K562 (cell line): ENCODE measurements around the gene PNMA8C. TPM values are rescaled to one million over a fixed set of nuclear protein-coding genes. Genes with fewer than 3 reads are reported as not detected.

ENCODE experiments used
- ATAC-seq: fragments of 200-7000 bp; cut with Tn5 transposase; 3 replicates; pipeline ENCODE4 v1.9.1; 2020; ENCODE audit warnings: moderate library complexity
- BruUV-seq: library from RNA; stranded (reverse); fragments of 400-500 nt; replicated peaks from 2 replicates; lab custom pipeline; 2021; lab: Mats Ljungman, UMichigan
- CTCF ChIA-PET: fragments of 300-600 bp; formaldehyde crosslinking; extraction: SDS; loops from one replicate; lab custom pipeline; 2021; ENCODE audit warnings: low intra/inter-chr PET ratio; lab: Yijun Ruan, JAX
- POLR2A ChIA-PET: fragments of 300-600, 350-650 bp; sonication (Branson Sonifier 250); formaldehyde crosslinking; extraction: SDS; loops from one replicate; lab custom pipeline; 2021; ENCODE audit warnings: antibody characterized with exemption, inconsistent platforms; lab: Yijun Ruan, JAX
- DNase-seq, 4 experiments: peaks; one replicate each; pipeline versions ENCODE4 v3.0.0 to v3.0.0-alpha.2; 2011 to 2018; ENCODE audit warnings: low spot score in 3 of 4, mixed read lengths in 3 of 4; ENCODE audit errors: extremely low read depth in 1 of 4
- FAIRE-seq: peaks from 2 replicates; lab custom pipeline; 2011; peaks lifted over from hg19 to GRCh38; lab: Jason Lieb, UNC
- H2AFZ ChIP-seq: 2 replicates; pipeline ENCODE4 v1.6.0; 2011; ENCODE audit warnings: low read depth, low read length, control low read depth, inconsistent platforms
- H3K27ac ChIP-seq: fragments of 200-600 bp; 3 replicates; pipeline ENCODE4 v1.8.0; 2011; ENCODE audit warnings: low read depth, mild to moderate bottlenecking, control low read depth, inconsistent platforms, low read length, moderate library complexity, mixed read lengths; ENCODE audit errors: extremely low read depth
- H3K27me3 ChIP-seq, 2 experiments: fragments of 300-600 bp in 1 of 2; 2 replicates in 1 of 2; 3 replicates in 1 of 2; pipeline versions ENCODE4 v1.6.0 to v1.8.0; 2011; ENCODE audit warnings: inconsistent platforms in 2 of 2, low read length in 2 of 2, mild to moderate bottlenecking in 1 of 2, mixed read lengths in 1 of 2, moderate library complexity in 1 of 2; ENCODE audit not compliant: control insufficient read depth in 2 of 2, insufficient read depth in 2 of 2
- H3K36me3 ChIP-seq: fragments of 300-600 bp; 3 replicates; pipeline ENCODE4 v1.8.0; 2011; ENCODE audit warnings: mild to moderate bottlenecking, low read length, inconsistent platforms; ENCODE audit not compliant: control insufficient read depth, insufficient read depth
- H3K4me1 ChIP-seq, 2 experiments: fragments of 200-600 bp in 1 of 2; replicated peaks in 1 of 2; 2 replicates in 1 of 2; 3 replicates in 1 of 2; pipeline versions ENCODE4 v1.5.1 to v1.8.0; 2011; ENCODE audit warnings: inconsistent platforms in 2 of 2, low read length in 2 of 2, mild to moderate bottlenecking in 1 of 2, mixed read lengths in 1 of 2, moderate library complexity in 1 of 2; ENCODE audit not compliant: control insufficient read depth in 2 of 2, insufficient read depth in 2 of 2
- H3K4me2 ChIP-seq: 2 replicates; pipeline ENCODE4 v1.6.1; 2011; ENCODE audit warnings: low read length, control low read depth, inconsistent platforms, mixed read lengths; ENCODE audit not compliant: insufficient read depth
- H3K4me3 ChIP-seq: fragments of 200-600 bp; sonication (generic), shearing (Covaris generic); 2 replicates; pipeline ENCODE4 v1.5.1; 2016; ENCODE audit warnings: control low read depth, inconsistent platforms
- H3K79me2 ChIP-seq: fragments of 200-600 bp; 3 replicates; pipeline ENCODE4 v1.8.0; 2011; ENCODE audit warnings: low read length, inconsistent platforms; ENCODE audit not compliant: control insufficient read depth, insufficient read depth
- H3K9ac ChIP-seq, 2 experiments: 2 replicates each; pipeline versions ENCODE4 v1.6.0 to v1.6.1; 2011; ENCODE audit warnings: low read depth in 2 of 2, low read length in 2 of 2, control low read depth in 1 of 2, inconsistent platforms in 1 of 2, mild to moderate bottlenecking in 1 of 2, mixed read lengths in 1 of 2; ENCODE audit not compliant: insufficient read depth in 1 of 2
- H3K9me1 ChIP-seq: one replicate; pipeline ENCODE4 v1.6.0; 2011; ENCODE audit warnings: inconsistent platforms, mild to moderate bottlenecking, low read length, moderate library complexity; ENCODE audit not compliant: control insufficient read depth, insufficient read depth
- H3K9me3 ChIP-seq: replicated peaks from 2 replicates; pipeline ENCODE4 v1.5.1; 2011; ENCODE audit warnings: low read depth, low read length, inconsistent platforms; ENCODE audit not compliant: control insufficient read depth, insufficient read depth
- H4K20me1 ChIP-seq: replicated peaks from 2 replicates; pipeline ENCODE4 v1.6.1; 2011; ENCODE audit warnings: low read length, inconsistent platforms, mixed read lengths; ENCODE audit not compliant: control insufficient read depth, insufficient read depth
- C11orf30 ChIP-seq: fragments of 450-650 bp; IDR thresholded peaks from 2 replicates; pipeline ENCODE4 v1.6.1; 2016; ENCODE audit warnings: low read depth, mild to moderate bottlenecking
- GABPB1 ChIP-seq: sonication (generic); formaldehyde crosslinking; IDR thresholded peaks from 2 replicates; pipeline ENCODE4 v1.8.0; 2022; ENCODE audit warnings: mild to moderate bottlenecking, missing genetic modification reagents
- KDM1A ChIP-seq, 2 experiments: fragments of 450-650 bp; IDR thresholded peaks; 2 replicates each; pipeline ENCODE4 v1.6.1; 2016; ENCODE audit warnings: mild to moderate bottlenecking in 2 of 2
- MEF2D ChIP-seq: conservative IDR thresholded peaks from 2 replicates; pipeline ENCODE4 v1.6.1; 2016; ENCODE audit warnings: low read depth, missing genetic modification characterization, missing compliant biosample characterization
- NFIC ChIP-seq: fragments of 450-650 bp; IDR thresholded peaks from 2 replicates; pipeline ENCODE4 v1.6.1; 2017; ENCODE audit warnings: mild to moderate bottlenecking, inconsistent platforms
- NR1H2 ChIP-seq: sonication (generic); formaldehyde crosslinking; IDR thresholded peaks from 2 replicates; pipeline ENCODE4 v1.4.0; 2020; ENCODE audit warnings: mild to moderate bottlenecking, missing genetic modification reagents
- PHF21A ChIP-seq: fragments of 450-650 bp; IDR thresholded peaks from 2 replicates; pipeline ENCODE4 v1.6.1; 2017; ENCODE audit warnings: low read depth, borderline replicate concordance
- RB1 ChIP-seq: fragments of 450-650 bp; IDR thresholded peaks from 2 replicates; pipeline ENCODE4 v1.6.1; 2017; ENCODE audit warnings: low read depth, mild to moderate bottlenecking
- RCOR1 ChIP-seq, 2 experiments: IDR thresholded peaks; 2 replicates each; pipeline ENCODE4 v1.6.1; 2012; ENCODE audit warnings: low read depth in 2 of 2, low read length in 2 of 2, borderline replicate concordance in 1 of 2, improper control_type of control experiment in 1 of 2
- ZZZ3 ChIP-seq: fragments of 450-650 bp; IDR thresholded peaks from 2 replicates; pipeline ENCODE4 v1.6.1; 2016; ENCODE audit warnings: antibody characterized with exemption, mild to moderate bottlenecking, moderate library complexity
- WGBS: fragments of 100-300 bp; shearing (Covaris generic); methylation state at CpG from one replicate; pipeline ENCODE4 v1.1.6; 2016; ENCODE audit warnings: low coverage, mixed read lengths; ENCODE audit not compliant: insufficient coverage; ENCODE audit errors: missing lambda C conversion rate; 5-methylcytosine and 5-hydroxymethylcytosine counted together
- in situ Hi-C: fragments of 300-500 bp; cut with MboI; formaldehyde crosslinking; loops from 4 replicates; pipeline ENCODE4 v1.15.0; 2018; ENCODE audit warnings: inconsistent platforms, mixed read lengths
- intact Hi-C: fragments of 100-400 bp; cut with micrococcal nuclease; formaldehyde crosslinking; loops from 2 replicates; pipeline ENCODE4 v1.14.2; 2022
- polyA plus RNA-seq, 8 experiments: library from polyadenylated mRNA; depleted of rRNA in 4 of 8; stranded (reverse) in 5 of 8; unstranded in 3 of 8; fragments of >200 nt; fragmentation: Nextera tagmentation in 2 of 8; fragmentation: Illumina TruSeq in 1 of 8; extraction: Ambion mirVana in 2 of 8; extraction: Trizol in 1 of 8; gene quantifications; 2 replicates each; pipeline versions ENCODE4 v1.2.1 to v1.2.3, GENCODE V29; 2011 to 2014; ENCODE audit warnings: inconsistent platforms in 1 of 8, missing spikeins in 1 of 8
- total RNA-seq, 7 experiments: library from RNA; depleted of rRNA in 6 of 7; stranded (reverse); fragments of >200 nt in 6 of 7; fragmentation: Illumina TruSeq in 2 of 7; extraction: Trizol in 2 of 7; gene quantifications; 2 replicates each; pipeline versions ENCODE4 v1.2.1 to v1.2.3, GENCODE V29; 2011 to 2021; ENCODE audit warnings: low replicate concordance in 1 of 7
- TF ChIP-seq, protein P1 (sequence below): fragments of 250-450 bp; sonication (Bioruptor Pico); IDR thresholded peaks from 2 replicates; pipeline ENCODE4 v1.5.0; 2022; ENCODE audit warnings: mild to moderate bottlenecking
- TF ChIP-seq, protein P2 (sequence below): sonication (generic); formaldehyde crosslinking; IDR thresholded peaks from 2 replicates; pipeline ENCODE4 v1.8.0; 2022; ENCODE audit warnings: missing genetic modification reagents, mild to moderate bottlenecking, moderate library complexity, borderline replicate concordance
- TF ChIP-seq, protein P3 (sequence below), 2 experiments: fragments of 450-650 bp in 1 of 2; IDR thresholded peaks; 2 replicates each; pipeline ENCODE4 v1.6.1; 2011 to 2017; ENCODE audit warnings: low read depth in 2 of 2, antibody characterized with exemption in 1 of 2, borderline replicate concordance in 1 of 2, low read length in 1 of 2, mild to moderate bottlenecking in 1 of 2, mixed read lengths in 1 of 2; ENCODE audit not compliant: control insufficient read depth in 1 of 2

Gene PNMA8C
- total and polyA plus RNA-seq, 9 of the 15 experiments (the other 6 are each of a cell fraction or from before 2014, with no cell fraction given), result 0.04 to 0.05 (median 0.05) TPM; not detected in 6

DNA sequence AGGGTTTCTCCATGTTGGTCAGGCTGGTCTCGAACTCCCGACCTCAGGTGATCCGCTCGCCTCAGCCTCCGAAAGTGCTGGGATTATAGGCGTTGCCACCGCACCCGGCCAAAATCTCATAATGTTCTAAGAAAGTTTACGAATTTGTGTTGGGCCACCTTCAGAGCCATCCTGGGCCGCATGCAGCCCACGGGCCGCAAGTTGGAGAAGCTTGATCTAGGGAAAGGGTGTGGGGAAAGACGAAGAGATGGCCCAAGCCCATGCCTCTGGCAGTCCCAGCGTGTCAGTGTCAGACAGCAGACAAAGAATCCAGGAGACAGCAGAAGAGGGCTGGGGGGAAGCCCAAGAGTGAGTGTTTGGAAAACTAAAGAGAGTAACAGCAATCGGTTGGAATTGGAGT lies 17.3 kb upstream of the PNMA8C start (continued):
- TF ChIP-seq MEF2D, result no peak
- no peak for TF ChIP-seq ZZZ3
- TF ChIP-seq, protein P1, sequence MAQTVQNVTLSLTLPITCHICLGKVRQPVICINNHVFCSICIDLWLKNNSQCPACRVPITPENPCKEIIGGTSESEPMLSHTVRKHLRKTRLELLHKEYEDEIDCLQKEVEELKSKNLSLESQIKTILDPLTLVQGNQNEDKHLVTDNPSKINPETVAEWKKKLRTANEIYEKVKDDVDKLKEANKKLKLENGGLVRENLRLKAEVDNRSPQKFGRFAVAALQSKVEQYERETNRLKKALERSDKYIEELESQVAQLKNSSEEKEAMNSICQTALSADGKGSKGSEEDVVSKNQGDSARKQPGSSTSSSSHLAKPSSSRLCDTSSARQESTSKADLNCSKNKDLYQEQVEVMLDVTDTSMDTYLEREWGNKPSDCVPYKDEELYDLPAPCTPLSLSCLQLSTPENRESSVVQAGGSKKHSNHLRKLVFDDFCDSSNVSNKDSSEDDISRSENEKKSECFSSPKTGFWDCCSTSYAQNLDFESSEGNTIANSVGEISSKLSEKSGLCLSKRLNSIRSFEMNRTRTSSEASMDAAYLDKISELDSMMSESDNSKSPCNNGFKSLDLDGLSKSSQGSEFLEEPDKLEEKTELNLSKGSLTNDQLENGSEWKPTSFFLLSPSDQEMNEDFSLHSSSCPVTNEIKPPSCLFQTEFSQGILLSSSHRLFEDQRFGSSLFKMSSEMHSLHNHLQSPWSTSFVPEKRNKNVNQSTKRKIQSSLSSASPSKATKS, result no peak

DNA sequence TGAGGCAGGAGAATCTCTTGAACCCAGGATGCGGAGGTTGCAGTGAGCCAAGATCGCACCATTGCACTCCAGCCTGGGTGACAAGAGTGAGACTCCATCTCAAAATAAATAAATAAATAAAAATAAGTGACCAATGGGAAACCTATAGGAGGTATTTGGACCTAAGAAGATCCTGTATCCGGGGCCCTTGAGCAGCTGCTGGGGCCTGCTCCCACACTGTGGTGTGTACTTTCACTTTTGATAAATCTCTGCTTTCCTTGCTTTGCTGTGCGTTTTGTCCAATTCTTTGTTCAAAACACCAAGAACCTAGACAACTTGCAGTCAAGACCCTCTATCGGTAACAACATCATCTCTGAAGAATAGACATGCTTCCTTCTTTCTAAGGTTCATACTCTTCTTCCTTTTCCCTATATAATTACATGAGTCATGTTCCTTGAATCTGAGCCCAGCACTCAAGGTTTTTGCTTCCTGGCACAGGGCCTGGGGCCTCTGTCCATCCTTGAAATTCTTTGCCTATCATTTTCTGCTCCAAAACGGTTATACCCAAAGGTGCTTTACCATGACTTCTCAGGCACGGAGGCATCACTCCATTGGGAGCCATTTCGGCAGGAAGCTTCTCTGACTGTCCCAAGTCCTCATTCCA lies 14.2 kb upstream of the PNMA8C start:
- in situ Hi-C loops, result no loop called here
- Histone ChIP-seq H3K4me3 (no peak overlapping the region), H3K9ac (no peak overlapping the region), H3K79me2 (no peaks in the 10 kb centered on the region), H3K4me1 (no peaks in the 10 kb centered on the region), H3K9me3 (no peaks in the 10 kb centered on the region), H2AFZ (no peak overlapping the region), H4K20me1 (no peaks in the 10 kb centered on the region), H3K27ac (no peak overlapping the region), H3K9me1 (no peaks in the 10 kb centered on the region), H3K36me3 (no peaks in the 10 kb centered on the region), H3K4me2 (no peak overlapping the region), H3K27me3 (peaks cover 7 to 28% of the 10 kb centered on the region in 2 experiments)
- intact Hi-C loops, result no loop called here
- ChIA-PET CTCF (interaction anchor here (1.1 kb wide), 1 partner anchor 45 kb away, joined by 5 read pairs; no protein-coding TSS in a partner anchor), POLR2A (no interaction called here)
- ATAC-seq (no peak), FAIRE-seq (peak; percentile 29), DNase-seq (no peak)
- no TSS peak for BruUV-seq
- WGBS, result 26% methylated on average over 8 of the region's 8 CpGs
- TF ChIP-seq, protein P2, sequence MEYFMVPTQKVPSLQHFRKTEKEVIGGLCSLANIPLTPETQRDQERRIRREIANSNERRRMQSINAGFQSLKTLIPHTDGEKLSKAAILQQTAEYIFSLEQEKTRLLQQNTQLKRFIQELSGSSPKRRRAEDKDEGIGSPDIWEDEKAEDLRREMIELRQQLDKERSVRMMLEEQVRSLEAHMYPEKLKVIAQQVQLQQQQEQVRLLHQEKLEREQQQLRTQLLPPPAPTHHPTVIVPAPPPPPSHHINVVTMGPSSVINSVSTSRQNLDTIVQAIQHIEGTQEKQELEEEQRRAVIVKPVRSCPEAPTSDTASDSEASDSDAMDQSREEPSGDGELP, result no peak
- TF ChIP-seq RCOR1 (IDR thresholded peaks at IDR 0.05; ENCODE audit: borderline replicate concordance in 1 of 2, low read depth in 2 of 2, low read length in 2 of 2), result 0 out of 4 replicates have a peak, but pooled peaks of 1 of the 2 experiments have one; percentile 48
- TF ChIP-seq, protein P3, sequence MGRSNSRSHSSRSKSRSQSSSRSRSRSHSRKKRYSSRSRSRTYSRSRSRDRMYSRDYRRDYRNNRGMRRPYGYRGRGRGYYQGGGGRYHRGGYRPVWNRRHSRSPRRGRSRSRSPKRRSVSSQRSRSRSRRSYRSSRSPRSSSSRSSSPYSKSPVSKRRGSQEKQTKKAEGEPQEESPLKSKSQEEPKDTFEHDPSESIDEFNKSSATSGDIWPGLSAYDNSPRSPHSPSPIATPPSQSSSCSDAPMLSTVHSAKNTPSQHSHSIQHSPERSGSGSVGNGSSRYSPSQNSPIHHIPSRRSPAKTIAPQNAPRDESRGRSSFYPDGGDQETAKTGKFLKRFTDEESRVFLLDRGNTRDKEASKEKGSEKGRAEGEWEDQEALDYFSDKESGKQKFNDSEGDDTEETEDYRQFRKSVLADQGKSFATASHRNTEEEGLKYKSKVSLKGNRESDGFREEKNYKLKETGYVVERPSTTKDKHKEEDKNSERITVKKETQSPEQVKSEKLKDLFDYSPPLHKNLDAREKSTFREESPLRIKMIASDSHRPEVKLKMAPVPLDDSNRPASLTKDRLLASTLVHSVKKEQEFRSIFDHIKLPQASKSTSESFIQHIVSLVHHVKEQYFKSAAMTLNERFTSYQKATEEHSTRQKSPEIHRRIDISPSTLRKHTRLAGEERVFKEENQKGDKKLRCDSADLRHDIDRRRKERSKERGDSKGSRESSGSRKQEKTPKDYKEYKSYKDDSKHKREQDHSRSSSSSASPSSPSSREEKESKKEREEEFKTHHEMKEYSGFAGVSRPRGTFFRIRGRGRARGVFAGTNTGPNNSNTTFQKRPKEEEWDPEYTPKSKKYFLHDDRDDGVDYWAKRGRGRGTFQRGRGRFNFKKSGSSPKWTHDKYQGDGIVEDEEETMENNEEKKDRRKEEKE (IDR thresholded peaks at IDR 0.05; ENCODE audit: borderline replicate concordance in 1 of 2, control insufficient read depth in 1 of 2, low read depth in 2 of 2, low read length in 1 of 2), result no peak
- TF ChIP-seq KDM1A (IDR thresholded peaks at IDR 0.05), result peak; percentile 39 to 71
- peak; percentile 50; the same call in 1 of the 2 replicates for TF ChIP-seq NFIC
- peak; percentile 49; the same call in 1 of the 2 replicates for TF ChIP-seq PHF21A
- 0 out of 2 replicates have a peak, but pooled peaks have one; percentile 19 for TF ChIP-seq C11orf30
- no peak for TF ChIP-seq NR1H2 (CRISPR knock-in tag)
- TF ChIP-seq RB1, result no peak
- TF ChIP-seq GABPB1 (CRISPR knock-in tag), result no peak
